Vagina (tissue), 2 donors: Measurements from ENCODE around the gene SMOC2.

Experiments used
- POLR2AphosphoS5 ChIP-seq, 2 donors: sonication (generic); formaldehyde crosslinking; IDR thresholded peaks; one replicate each; pipeline ENCODE4 v1.9.0; 2017; ENCODE audit warnings: antibody characterized with exemption in 2 of 2, mild to moderate bottlenecking in 2 of 2, low read depth in 1 of 2; ENCODE audit not compliant: insufficient read depth in 1 of 2
- TF ChIP-seq, protein P1 (sequence below), 3 experiments: fragments of 450-650 bp in 2 of 3; fragments of 200-600 bp in 1 of 3; sonication (generic) in 1 of 3; IDR thresholded peaks; one replicate each; pipeline ENCODE4 v1.5.1; 2017 to 2019; ENCODE audit warnings: antibody characterized with exemption in 3 of 3, mild to moderate bottlenecking in 2 of 3, moderate library complexity in 2 of 3

DNA sequence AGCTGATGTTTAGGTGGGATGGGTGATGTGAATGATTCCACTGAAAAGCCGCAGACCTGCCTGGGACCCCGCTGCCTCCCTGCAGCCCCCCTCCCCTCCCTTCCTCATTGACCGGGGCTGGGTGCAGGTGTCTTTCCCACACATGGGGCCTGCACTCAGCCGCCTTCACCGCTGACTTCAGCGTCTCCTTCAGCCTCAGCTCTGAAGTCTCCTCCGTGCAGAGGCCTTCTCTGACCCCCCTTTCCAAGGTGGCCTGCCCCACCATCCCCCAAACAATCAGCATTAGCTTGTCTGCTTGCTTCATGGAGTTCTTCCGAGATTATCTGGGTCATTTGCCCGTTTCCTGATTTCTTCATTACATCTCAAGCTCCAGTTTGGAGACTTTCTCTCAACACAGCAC lies 140.7 kb downstream of the SMOC2 start:
- TF ChIP-seq, protein P1, sequence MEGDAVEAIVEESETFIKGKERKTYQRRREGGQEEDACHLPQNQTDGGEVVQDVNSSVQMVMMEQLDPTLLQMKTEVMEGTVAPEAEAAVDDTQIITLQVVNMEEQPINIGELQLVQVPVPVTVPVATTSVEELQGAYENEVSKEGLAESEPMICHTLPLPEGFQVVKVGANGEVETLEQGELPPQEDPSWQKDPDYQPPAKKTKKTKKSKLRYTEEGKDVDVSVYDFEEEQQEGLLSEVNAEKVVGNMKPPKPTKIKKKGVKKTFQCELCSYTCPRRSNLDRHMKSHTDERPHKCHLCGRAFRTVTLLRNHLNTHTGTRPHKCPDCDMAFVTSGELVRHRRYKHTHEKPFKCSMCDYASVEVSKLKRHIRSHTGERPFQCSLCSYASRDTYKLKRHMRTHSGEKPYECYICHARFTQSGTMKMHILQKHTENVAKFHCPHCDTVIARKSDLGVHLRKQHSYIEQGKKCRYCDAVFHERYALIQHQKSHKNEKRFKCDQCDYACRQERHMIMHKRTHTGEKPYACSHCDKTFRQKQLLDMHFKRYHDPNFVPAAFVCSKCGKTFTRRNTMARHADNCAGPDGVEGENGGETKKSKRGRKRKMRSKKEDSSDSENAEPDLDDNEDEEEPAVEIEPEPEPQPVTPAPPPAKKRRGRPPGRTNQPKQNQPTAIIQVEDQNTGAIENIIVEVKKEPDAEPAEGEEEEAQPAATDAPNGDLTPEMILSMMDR (IDR thresholded peaks at IDR 0.05) = no peak
- no peak for TF ChIP-seq POLR2AphosphoS5 (IDR thresholded peaks at IDR 0.05; ENCODE audit: insufficient read depth in 1 of 2, low read depth in 1 of 2)
